ENCODE measurements around the gene ESF1. TPM values are rescaled to one million over a fixed set of nuclear protein-coding genes. Genes with fewer than 3 reads are reported as not detected.

Gene ESF1
- total and polyA plus RNA-seq, 2 of the 8 experiments (the other 6 are each of a cell fraction or from before 2014, with no cell fraction given): 1.1 to 32.9 TPM

GRCh38 chr20:13700761-13701160, 84.0 kb downstream of the ESF1 start:
- Histone ChIP-seq H3K23ac (ENCODE audit: insufficient read length) (no peak overlapping the region), H3K4me3 (ENCODE audit: extremely low read depth in 1 of 4, insufficient read depth in 2 of 4, low read depth in 3 of 4, low read length in 4 of 4) (no peak overlapping the region)
- CTCF ChIA-PET (ENCODE audit: partially characterized antibody): interaction anchor here (1.1 to 2.3 kb wide), 5 partner anchors 9 to 90 kb away, joined by 3 to 8 read pairs (median 4); no protein-coding TSS in a partner anchor

More at GRCh38 chr20:13700761-13701160, 84.0 kb downstream of the ESF1 start:
- no peak for FAIRE-seq
- no peak overlapping the region for H2AFZ ChIP-seq (ENCODE audit: low read length)
- no peak overlapping the region for H4K5ac ChIP-seq (ENCODE audit: insufficient read length, low read depth, low read length)
- no peak overlapping the region for H3K56ac ChIP-seq (replicated peaks; ENCODE audit: insufficient read length, low read depth, low read length)
- no peak overlapping the region for H4K91ac ChIP-seq (replicated peaks; ENCODE audit: insufficient read length, low read length)
- no peak overlapping the region for H2BK5ac ChIP-seq (ENCODE audit: low read depth, low read length)
- H2BK15ac ChIP-seq (ENCODE audit: low read length): no peak overlapping the region
- no peak overlapping the region for H3K18ac ChIP-seq (ENCODE audit: extremely low read depth, low read length)
- no peak overlapping the region for H3K9ac ChIP-seq (replicated peaks in 1 of 4; ENCODE audit: extremely low read depth in 1 of 4, low read depth in 3 of 4, low read length in 3 of 4)
- no peaks in the 10 kb centered on the region for H3K4me1 ChIP-seq (replicated peaks in 1 of 4; ENCODE audit: control insufficient read depth in 3 of 4, insufficient read depth in 4 of 4, low read length in 3 of 4)
- no peak overlapping the region for H2AK5ac ChIP-seq (ENCODE audit: low read depth, low read length)
- H2BK20ac ChIP-seq (ENCODE audit: low read length): no peak overlapping the region
- H3K4ac ChIP-seq (replicated peaks; ENCODE audit: insufficient read length, low read depth, low read length): no peak overlapping the region
- DNase-seq (ENCODE audit: low read depth in 1 of 2, low spot score in 2 of 2): no peak
- no peak overlapping the region for H3K14ac ChIP-seq (ENCODE audit: insufficient read length)
- no peak overlapping the region for H4K8ac ChIP-seq (ENCODE audit: extremely low read depth, insufficient read depth, low read length)
- H3K4me2 ChIP-seq (ENCODE audit: insufficient read depth in 1 of 2, low read depth in 2 of 2, low read length in 2 of 2): no peak overlapping the region
- H4K20me1 ChIP-seq (replicated peaks in 1 of 2; ENCODE audit: control insufficient read depth in 1 of 2, insufficient read depth in 2 of 2, low read length in 2 of 2): no peaks in the 10 kb centered on the region
- no peak overlapping the region for H2BK120ac ChIP-seq (replicated peaks; ENCODE audit: low read depth, low read length)
- H3K79me2 ChIP-seq (ENCODE audit: control insufficient read depth in 1 of 2, insufficient read depth in 2 of 2, low read length in 2 of 2): no peaks in the 10 kb centered on the region
- POLR2A ChIA-PET (ENCODE audit: partially characterized antibody): no interaction called here
- no peak overlapping the region for H3K27ac ChIP-seq (ENCODE audit: low read depth, low read length)
- no peaks in the 10 kb centered on the region for H3K9me3 ChIP-seq (ENCODE audit: insufficient read depth in 2 of 2, low read depth in 1 of 2, low read length in 1 of 2)
- no peaks in the 10 kb centered on the region for H3K79me1 ChIP-seq (ENCODE audit: low read depth, low read length)
- no peaks in the 10 kb centered on the region for H3K27me3 ChIP-seq (replicated peaks in 1 of 4; ENCODE audit: control insufficient read depth in 3 of 4, extremely low read depth in 1 of 4, insufficient read depth in 3 of 4, low read length in 3 of 4)
- no peaks in the 10 kb centered on the region for H3K36me3 ChIP-seq (ENCODE audit: control insufficient read depth in 2 of 4, insufficient read depth in 4 of 4, low read length in 3 of 4)
- TF ChIP-seq RXRA (IDR thresholded peaks at IDR 0.05; ENCODE audit: insufficient read depth, low read depth, low read length): no peak
- no peak for TF ChIP-seq SIRT6 (IDR thresholded peaks at IDR 0.05; ENCODE audit: low read length)
- TF ChIP-seq MAFK (IDR thresholded peaks at IDR 0.05; ENCODE audit: low read depth, low read length): no peak
- no peak for TF ChIP-seq ZNF274 (IDR thresholded peaks at IDR 0.05; ENCODE audit: borderline replicate concordance, extremely low read depth, low read length)
- no peak for TF ChIP-seq RNF2 (IDR thresholded peaks at IDR 0.05; ENCODE audit: borderline replicate concordance, low read depth, low read length, missing control alignments, poor library complexity, severe bottlenecking)
- TF ChIP-seq YY1 (IDR thresholded peaks at IDR 0.05; ENCODE audit: low read depth, low read length): no peak
- TF ChIP-seq PHF8 (conservative IDR thresholded peaks at IDR 0.05; ENCODE audit: low read depth, low read length): no peak
- TF ChIP-seq POLR2A (IDR thresholded peaks at IDR 0.05; ENCODE audit: control extremely low read depth in 1 of 2, low read depth in 2 of 2, low read length in 2 of 2): no peak
- no peak for TF ChIP-seq SAP30 (IDR thresholded peaks at IDR 0.05; ENCODE audit: insufficient read depth, insufficient replicate concordance, low read length)
- TF ChIP-seq CBX8 (IDR thresholded peaks at IDR 0.05; ENCODE audit: borderline replicate concordance, low read depth, low read length): no peak
- no peak for TF ChIP-seq BACH1 (IDR thresholded peaks at IDR 0.05; ENCODE audit: low read length)
- TF ChIP-seq GTF2F1 (IDR thresholded peaks at IDR 0.05; ENCODE audit: borderline replicate concordance, low read depth, low read length): no peak
- no peak for TF ChIP-seq SUZ12 (IDR thresholded peaks at IDR 0.05; ENCODE audit: low read length)
- no peak overlapping the region for H2BK12ac ChIP-seq (ENCODE audit: low read depth, low read length)
- H3K23me2 ChIP-seq (ENCODE audit: low read depth, low read length): no peaks in the 10 kb centered on the region

Data from H1 (cell line).